ENCODE measurements around the gene SLC35A4.

The SLC35A4 gene

GRCh38 chr5:140564196-140565023, at the start of gene SLC35A4, which contains the start of gene APBB3:
TSS of gene SLC35A4 (plus strand) at chr5:140564828. CDS start at chr5:140567170, 2,342 bp downstream.
TSS of gene APBB3 (minus strand) at chr5:140564598. CDS start at chr5:140564245, 353 bp downstream.
- H3K4me3 ChIP-seq (ENCODE audit: low read depth, low read length) = peak within 1 kb of the TSS; percentile 69
- DNase-seq (ENCODE audit: low read depth) = peak; percentile 97
- in situ Hi-C loops (cut with HindIII; ENCODE audit: low sequenced_read_pairs) = no loop called here
- no peak for TF ChIP-seq CTCF (IDR thresholded peaks at IDR 0.05; ENCODE audit: low read depth, low read length, missing control alignments)

GRCh38 chr5:140524003-140524402, 40.6 kb upstream of the SLC35A4 start:
- H3K4me3 ChIP-seq (ENCODE audit: low read depth, low read length) = no peak overlapping the region
- DNase-seq (ENCODE audit: low read depth) = no peak
- in situ Hi-C loops (cut with HindIII; ENCODE audit: low sequenced_read_pairs) = no loop called here
- TF ChIP-seq CTCF (IDR thresholded peaks at IDR 0.05; ENCODE audit: low read depth, low read length, missing control alignments) = no peak

GRCh38 chr5:140540227-140540626, 24.4 kb upstream of the SLC35A4 start:
- H3K4me3 ChIP-seq (ENCODE audit: low read depth, low read length) = no peak overlapping the region
- no peak for DNase-seq (ENCODE audit: low read depth)
- in situ Hi-C loops (cut with HindIII; ENCODE audit: low sequenced_read_pairs) = loop anchor here (5.0 kb wide), 1 partner anchor 107 kb away; the partner anchor contains the start of genes IK and NDUFA2
- no peak for TF ChIP-seq CTCF (IDR thresholded peaks at IDR 0.05; ENCODE audit: low read depth, low read length, missing control alignments)

GRCh38 chr5:140542972-140543371, 21.7 kb upstream of the SLC35A4 start:
- no peak for TF ChIP-seq CTCF (IDR thresholded peaks at IDR 0.05; ENCODE audit: low read depth, low read length, missing control alignments)
- H3K4me3 ChIP-seq (ENCODE audit: low read depth, low read length) = no peak overlapping the region
- DNase-seq (ENCODE audit: low read depth) = no peak
- in situ Hi-C loops (cut with HindIII; ENCODE audit: low sequenced_read_pairs) = loop anchor here (5.0 kb wide), 1 partner anchor 104 kb away; the partner anchor contains the start of genes IK and NDUFA2

GRCh38 chr5:140544986-140545385, 19.6 kb upstream of the SLC35A4 start:
- DNase-seq (ENCODE audit: low read depth) = no peak
- no peak for TF ChIP-seq CTCF (IDR thresholded peaks at IDR 0.05; ENCODE audit: low read depth, low read length, missing control alignments)
- in situ Hi-C loops (cut with HindIII; ENCODE audit: low sequenced_read_pairs) = loop anchor here (5.0 kb wide), 1 partner anchor 102 kb away; the partner anchor contains the start of genes IK and NDUFA2
- H3K4me3 ChIP-seq (ENCODE audit: low read depth, low read length) = no peak overlapping the region

GRCh38 chr5:140545606-140546005, 19.0 kb upstream of the SLC35A4 start:
- no peak for DNase-seq (ENCODE audit: low read depth)
- in situ Hi-C loops (cut with HindIII; ENCODE audit: low sequenced_read_pairs) = no loop called here
- no peak overlapping the region for H3K4me3 ChIP-seq (ENCODE audit: low read depth, low read length)
- TF ChIP-seq CTCF (IDR thresholded peaks at IDR 0.05; ENCODE audit: low read depth, low read length, missing control alignments) = no peak
